ENCODE measurements around the gene RAPGEF2.

Gene RAPGEF2

GRCh38 chr4:159271856-159272255 lies 169.0 kb downstream of the RAPGEF2 start:
- no peak for TF ChIP-seq ZFX (IDR thresholded peaks at IDR 0.05)
- TF ChIP-seq, protein P1, sequence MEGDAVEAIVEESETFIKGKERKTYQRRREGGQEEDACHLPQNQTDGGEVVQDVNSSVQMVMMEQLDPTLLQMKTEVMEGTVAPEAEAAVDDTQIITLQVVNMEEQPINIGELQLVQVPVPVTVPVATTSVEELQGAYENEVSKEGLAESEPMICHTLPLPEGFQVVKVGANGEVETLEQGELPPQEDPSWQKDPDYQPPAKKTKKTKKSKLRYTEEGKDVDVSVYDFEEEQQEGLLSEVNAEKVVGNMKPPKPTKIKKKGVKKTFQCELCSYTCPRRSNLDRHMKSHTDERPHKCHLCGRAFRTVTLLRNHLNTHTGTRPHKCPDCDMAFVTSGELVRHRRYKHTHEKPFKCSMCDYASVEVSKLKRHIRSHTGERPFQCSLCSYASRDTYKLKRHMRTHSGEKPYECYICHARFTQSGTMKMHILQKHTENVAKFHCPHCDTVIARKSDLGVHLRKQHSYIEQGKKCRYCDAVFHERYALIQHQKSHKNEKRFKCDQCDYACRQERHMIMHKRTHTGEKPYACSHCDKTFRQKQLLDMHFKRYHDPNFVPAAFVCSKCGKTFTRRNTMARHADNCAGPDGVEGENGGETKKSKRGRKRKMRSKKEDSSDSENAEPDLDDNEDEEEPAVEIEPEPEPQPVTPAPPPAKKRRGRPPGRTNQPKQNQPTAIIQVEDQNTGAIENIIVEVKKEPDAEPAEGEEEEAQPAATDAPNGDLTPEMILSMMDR (conservative IDR thresholded peaks at IDR 0.05): no peak
- H3K27ac ChIP-seq: no peak overlapping the region

- no peak for TF ChIP-seq ZFX (IDR thresholded peaks at IDR 0.05)
- TF ChIP-seq, protein P1 (conservative IDR thresholded peaks at IDR 0.05): no peak
- H3K27ac ChIP-seq: no peak overlapping the region
Observed at GRCh38 chr4:159272273-159273140, 169.6 kb downstream of the RAPGEF2 start.

DNA sequence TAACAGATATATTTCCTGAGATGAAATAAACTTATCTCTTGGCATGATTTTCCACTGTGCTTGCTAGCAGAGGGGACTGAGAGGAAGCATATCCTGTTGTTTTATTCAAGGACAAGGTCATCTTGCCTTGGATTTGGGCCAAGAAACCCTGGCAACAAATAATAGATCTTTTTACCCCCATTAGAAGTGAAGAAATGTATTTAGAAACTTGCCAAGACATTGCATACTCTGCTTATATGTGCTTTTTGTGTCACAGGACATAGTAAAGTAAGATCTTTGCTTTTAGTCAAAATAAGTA lies 170.2 kb downstream of the RAPGEF2 start:
- TF ChIP-seq ZFX (IDR thresholded peaks at IDR 0.05): no peak
- TF ChIP-seq, protein P1 (conservative IDR thresholded peaks at IDR 0.05): no peak
- no peak overlapping the region for H3K27ac ChIP-seq

GRCh38 chr4:159273841-159274240 lies 171.0 kb downstream of the RAPGEF2 start:
- TF ChIP-seq, protein P1 (conservative IDR thresholded peaks at IDR 0.05): no peak
- TF ChIP-seq ZFX (IDR thresholded peaks at IDR 0.05): no peak
- no peak overlapping the region for H3K27ac ChIP-seq

GRCh38 chr4:159278399-159278798 lies 175.5 kb downstream of the RAPGEF2 start:
- no peak overlapping the region for H3K27ac ChIP-seq
- TF ChIP-seq ZFX (IDR thresholded peaks at IDR 0.05): no peak
- TF ChIP-seq, protein P1 (conservative IDR thresholded peaks at IDR 0.05): no peak

DNA sequence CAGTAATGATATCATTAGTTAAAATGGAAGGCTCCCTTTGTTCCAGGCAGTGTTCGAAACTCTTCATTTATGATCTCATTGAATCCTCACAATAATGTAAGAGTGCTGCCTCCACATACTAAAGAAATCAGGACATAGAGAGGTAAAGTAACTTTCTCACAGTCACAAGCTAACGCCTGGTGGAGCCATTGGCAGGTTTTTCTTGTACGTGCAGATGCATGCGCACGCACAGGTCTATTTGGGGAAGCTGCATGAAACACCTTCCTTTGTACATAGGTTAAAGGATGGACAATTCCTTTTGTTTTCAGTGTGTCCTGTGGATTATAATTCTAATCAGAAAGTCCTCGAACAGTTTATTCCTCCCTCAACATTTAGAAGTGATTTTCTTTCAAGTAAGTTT lies 176.2 kb downstream of the RAPGEF2 start:
- H3K27ac ChIP-seq: no peak overlapping the region
- TF ChIP-seq ZFX (IDR thresholded peaks at IDR 0.05): no peak
- TF ChIP-seq, protein P1 (conservative IDR thresholded peaks at IDR 0.05): no peak

- H3K27ac ChIP-seq: no peak overlapping the region
- TF ChIP-seq ZFX (IDR thresholded peaks at IDR 0.05): no peak
- TF ChIP-seq, protein P1 (conservative IDR thresholded peaks at IDR 0.05): no peak
Observed at GRCh38 chr4:159280442-159281172, 177.7 kb downstream of the RAPGEF2 start.
